GM21786 (cell line): ENCODE measurements around the gene WNT9B.

Source experiments
- ATAC-seq: cut with Tn5 transposase; IDR thresholded peaks from one replicate; pipeline ENCODE4 v1.9.1; 2021; ENCODE audit not compliant: unreplicated experiment

WNT9B gene

GRCh38 chr17:46879101-46879500 lies 27.7 kb downstream of the WNT9B start:
- no peak for ATAC-seq

GRCh38 chr17:46881015-46881414 lies 29.6 kb downstream of the WNT9B start:
- ATAC-seq, result no peak

GRCh38 chr17:46882666-46883065 lies 31.3 kb downstream of the WNT9B start:
- no peak for ATAC-seq

- ATAC-seq, result no peak
Measured at GRCh38 chr17:46883871-46884520, 32.6 kb downstream of the WNT9B start.

GRCh38 chr17:46884552-46884951 lies 33.2 kb downstream of the WNT9B start:
- no peak for ATAC-seq

- ATAC-seq, result no peak
Measured at GRCh38 chr17:46885415-46886309, 34.3 kb downstream of the WNT9B start.

GRCh38 chr17:46886310-46886663 lies 34.9 kb downstream of the WNT9B start:
- no peak for ATAC-seq

GRCh38 chr17:46887717-46888116 lies 36.3 kb downstream of the WNT9B start:
- no peak for ATAC-seq

- ATAC-seq, result no peak
Measured at GRCh38 chr17:46888727-46889126, 37.3 kb downstream of the WNT9B start.

- ATAC-seq, result no peak
Measured at GRCh38 chr17:46889519-46889918, 38.1 kb downstream of the WNT9B start.

- ATAC-seq, result no peak
Measured at GRCh38 chr17:46889992-46890564, 38.7 kb downstream of the WNT9B start.

GRCh38 chr17:46890638-46891037 lies 39.3 kb downstream of the WNT9B start:
- no peak for ATAC-seq

GRCh38 chr17:46892192-46892703 lies 40.9 kb downstream of the WNT9B start:
- ATAC-seq, result no peak

- ATAC-seq, result no peak
Measured at GRCh38 chr17:46894024-46894423, 42.6 kb downstream of the WNT9B start.

- no peak for ATAC-seq
Measured at GRCh38 chr17:46894476-46895151, 43.2 kb downstream of the WNT9B start.

- ATAC-seq, result no peak
Measured at GRCh38 chr17:46895171-46895570, 43.8 kb downstream of the WNT9B start.

GRCh38 chr17:46896991-46897390 lies 45.6 kb downstream of the WNT9B start:
- no peak for ATAC-seq

GRCh38 chr17:46898364-46898763 lies 47.0 kb downstream of the WNT9B start:
- ATAC-seq, result no peak

GRCh38 chr17:46898860-46899259 lies 47.5 kb downstream of the WNT9B start:
- ATAC-seq, result no peak

GRCh38 chr17:46901291-46901690 lies 49.9 kb downstream of the WNT9B start:
- no peak for ATAC-seq
